ENCODE measurements around the gene TFAP2A.

The TFAP2A gene

DNA sequence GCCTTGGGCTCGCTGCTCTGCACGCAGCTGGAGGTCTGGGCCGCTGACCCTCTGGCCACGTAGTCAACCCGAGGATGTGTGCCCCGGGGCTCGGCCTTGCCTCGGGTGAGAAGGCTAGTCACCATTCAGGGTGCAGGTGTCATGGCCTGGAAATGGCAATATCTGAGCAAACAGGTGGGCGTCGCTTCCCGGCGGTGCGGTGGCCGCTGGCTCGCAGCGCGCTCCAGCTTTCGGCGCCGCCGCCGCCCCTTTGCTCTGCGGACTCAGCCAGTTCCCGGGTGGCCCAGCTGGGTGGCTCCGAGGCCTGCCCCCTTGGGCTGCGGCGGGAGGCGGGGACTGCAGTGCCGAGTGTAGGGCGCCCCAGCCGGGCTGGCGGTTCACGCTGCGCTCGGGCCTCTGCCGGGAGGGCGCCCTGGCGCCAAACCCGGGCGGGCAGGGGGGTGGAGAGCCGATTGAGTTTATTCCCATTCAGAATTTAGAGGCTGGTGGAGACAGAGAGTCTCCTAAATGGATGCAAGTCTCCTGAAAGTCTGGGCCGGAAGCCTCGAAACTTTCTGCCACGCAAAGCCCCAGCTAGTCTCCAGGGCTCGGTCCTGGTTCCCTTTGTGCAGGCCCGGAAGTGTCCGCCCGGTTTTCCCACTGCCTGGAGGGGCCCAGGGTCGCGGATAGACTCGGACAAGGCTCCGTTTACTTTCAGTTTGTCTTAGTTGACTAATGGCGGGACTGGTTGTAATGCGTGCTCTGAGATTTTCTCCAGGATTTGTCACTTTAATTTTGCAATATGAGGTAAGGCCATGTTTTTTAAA, 11.3 kb upstream of the TFAP2A start:
- no peak for DNase-seq

DNA sequence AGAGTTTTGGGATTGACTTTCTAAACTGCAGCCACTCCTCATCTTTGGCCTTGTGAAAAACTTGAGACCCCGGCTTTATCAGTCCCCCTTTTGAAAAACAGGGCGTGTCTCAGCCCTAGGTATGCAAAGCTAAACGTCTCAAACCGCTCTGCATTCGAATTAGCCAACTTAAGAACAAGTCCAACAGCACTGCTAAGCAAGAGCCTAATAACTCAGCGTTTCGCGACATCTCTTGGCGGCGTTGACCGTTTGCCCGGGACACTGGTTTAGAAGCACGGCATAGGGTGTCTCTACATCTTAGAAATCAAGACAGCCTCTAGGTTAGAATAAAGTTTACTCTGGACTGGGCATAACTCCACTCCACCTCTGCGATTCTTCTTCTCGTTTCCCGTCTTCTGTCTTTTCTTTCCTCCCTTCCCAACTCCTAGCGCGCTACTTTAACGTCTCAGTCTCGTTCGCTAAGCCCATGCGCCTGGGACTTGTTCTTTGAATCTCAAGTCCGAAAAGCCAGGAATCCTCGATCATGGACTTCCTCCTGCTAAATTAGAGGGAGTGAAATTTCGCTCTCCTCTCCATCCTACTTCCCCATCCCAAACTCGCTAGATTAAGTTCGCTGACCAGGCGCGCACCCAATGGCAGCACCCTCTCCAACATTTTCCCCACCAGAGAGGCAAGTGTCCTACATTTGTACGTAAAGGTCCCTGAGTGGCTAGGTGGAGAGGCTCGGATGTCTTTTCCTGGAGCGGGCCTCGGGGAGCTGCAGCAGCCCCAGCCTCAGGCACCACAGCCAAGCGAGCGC, 10.5 kb upstream of the TFAP2A start:
- no peak for DNase-seq

DNA sequence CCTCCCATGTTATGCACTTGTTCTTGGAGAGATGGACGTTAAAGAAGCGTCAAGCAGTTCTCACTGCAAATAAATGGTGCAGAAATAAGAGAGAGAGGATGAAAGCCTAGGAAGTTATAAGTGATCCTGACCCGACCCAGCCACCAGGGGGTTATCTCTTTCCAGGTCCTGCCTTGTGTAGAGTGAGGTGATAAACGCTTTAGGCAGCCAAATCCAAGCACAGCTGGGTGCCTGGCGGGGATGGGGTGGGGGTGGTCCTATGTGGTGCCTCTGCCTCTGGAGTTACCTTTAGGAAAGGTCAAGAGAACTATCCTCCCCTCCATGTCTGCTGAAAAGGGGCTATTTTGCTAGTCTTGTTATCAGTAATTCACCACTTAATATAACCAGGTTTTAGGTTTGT, 9.2 kb upstream of the TFAP2A start:
- no peak for DNase-seq

DNA sequence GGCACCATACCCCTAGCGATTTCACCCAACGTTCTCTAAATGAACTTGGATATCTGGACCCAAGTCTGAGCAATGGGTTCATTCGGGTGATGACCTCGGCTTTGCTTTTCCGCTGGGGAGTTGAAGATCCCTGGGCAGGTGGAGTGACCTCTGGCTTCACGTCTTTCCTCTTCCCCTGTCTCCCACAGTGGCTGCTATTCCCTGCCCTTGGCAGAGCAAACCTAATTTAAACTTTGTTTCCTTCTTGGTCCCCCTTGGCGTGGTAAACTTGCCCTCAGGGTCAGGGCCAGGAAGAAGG, 7.8 kb upstream of the TFAP2A start:
- no peak for DNase-seq

DNA sequence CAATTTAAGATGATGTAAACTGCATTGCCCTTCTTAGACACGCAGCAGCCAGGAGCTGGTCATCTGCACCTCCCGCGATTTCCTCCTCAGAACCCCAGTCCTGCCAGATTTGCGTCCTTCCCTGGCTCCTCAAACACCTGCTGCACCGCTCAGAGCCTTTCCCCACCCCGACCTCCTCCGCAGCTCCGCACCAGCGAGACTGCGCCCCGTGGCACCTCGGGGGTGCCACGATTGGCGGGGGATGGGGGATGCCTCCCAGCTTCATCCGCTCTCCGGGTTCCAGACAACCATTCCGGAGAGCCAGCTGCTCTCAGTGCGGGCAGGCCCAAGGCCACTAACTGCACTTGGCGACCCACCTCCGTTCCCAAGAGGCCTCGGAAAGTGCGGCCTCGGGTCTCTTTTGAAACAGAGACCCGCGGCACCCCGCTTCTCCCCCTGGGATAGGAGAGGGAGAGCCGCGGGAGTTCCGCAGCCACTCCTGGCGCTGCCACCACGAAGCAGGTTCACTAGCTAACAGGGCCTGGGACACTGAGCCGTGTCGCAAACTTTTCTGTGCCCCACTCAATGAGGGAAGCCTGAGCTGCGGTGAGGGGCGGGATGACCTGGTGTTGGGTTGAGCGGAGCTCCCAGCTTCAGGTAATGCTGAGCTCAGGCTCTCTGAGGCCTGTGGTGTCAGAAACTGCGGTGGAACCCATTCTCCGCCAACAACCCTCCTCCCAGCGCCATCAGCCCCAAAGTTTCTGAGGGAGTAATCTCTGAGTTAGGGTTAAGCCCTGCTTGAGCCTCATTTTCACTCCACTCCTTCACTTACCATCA, 7.3 kb upstream of the TFAP2A start:
- DNase-seq: no peak

DNA sequence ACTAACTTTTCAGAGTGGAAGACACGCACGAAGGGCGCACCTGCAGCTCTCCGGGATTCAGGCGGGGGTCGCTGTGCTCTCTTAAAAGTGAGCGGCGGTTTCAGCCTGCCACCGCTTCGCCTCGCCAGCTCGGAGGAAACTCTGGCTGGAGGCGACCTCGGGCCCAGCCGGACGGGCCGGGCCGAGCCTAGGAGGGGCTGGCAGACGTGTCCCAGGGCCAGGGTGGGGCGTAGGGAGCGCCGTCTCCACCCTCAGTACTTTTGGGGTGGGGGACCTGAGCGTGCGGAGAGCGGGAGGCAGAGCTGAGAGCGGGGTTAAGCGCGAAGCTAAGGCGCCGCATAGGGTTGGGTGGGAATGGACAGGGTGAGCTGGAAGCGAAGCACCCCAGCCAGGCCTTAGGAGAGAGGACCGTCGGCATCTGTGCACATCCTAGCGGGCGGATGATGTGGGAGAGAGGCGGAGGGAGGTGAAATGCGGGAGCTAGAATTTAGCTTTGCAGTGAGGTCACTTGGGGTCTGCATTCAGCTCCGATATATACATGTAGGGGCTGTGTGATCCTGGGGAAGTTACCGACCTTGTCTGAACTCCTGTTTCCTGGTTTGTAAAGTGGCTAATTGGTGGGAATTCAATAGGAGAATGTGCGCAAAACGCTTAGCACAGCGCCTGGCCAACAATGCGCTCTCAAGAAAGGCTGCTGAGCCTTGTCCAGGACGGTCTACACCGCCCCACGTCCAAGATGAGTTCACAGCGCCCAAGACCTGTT, 6.5 kb upstream of the TFAP2A start:
- no peak for DNase-seq

DNA sequence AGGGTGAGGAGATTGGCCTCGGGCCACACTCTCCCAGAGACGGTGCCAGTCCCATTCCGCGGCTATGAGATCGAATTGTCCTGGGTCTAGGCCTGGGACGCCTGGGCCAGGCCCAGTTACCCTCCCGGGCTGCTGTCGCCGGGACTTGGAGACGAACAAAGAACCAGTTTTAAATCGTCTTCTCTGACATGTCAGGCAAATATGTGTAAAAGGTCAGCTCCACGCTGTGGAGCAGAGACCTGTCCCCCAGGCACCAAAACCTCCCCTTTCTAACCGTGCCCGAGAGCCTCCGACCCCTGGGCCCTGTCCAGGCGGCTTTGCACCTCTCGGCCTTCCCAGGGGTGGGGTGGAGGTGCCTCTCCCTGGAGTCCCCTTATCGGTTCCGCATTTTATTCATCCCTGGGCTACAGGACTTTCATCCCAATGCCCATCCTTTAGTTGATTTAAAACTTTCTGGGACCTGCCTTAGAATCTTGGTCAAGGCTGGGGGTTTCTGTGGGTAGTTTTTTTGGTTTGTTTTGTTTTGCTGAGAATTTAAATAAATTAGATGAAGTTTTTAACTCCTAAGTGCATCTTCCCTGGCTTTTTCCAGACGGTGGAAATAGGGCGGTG, 5.8 kb upstream of the TFAP2A start:
- no peak for DNase-seq

DNA sequence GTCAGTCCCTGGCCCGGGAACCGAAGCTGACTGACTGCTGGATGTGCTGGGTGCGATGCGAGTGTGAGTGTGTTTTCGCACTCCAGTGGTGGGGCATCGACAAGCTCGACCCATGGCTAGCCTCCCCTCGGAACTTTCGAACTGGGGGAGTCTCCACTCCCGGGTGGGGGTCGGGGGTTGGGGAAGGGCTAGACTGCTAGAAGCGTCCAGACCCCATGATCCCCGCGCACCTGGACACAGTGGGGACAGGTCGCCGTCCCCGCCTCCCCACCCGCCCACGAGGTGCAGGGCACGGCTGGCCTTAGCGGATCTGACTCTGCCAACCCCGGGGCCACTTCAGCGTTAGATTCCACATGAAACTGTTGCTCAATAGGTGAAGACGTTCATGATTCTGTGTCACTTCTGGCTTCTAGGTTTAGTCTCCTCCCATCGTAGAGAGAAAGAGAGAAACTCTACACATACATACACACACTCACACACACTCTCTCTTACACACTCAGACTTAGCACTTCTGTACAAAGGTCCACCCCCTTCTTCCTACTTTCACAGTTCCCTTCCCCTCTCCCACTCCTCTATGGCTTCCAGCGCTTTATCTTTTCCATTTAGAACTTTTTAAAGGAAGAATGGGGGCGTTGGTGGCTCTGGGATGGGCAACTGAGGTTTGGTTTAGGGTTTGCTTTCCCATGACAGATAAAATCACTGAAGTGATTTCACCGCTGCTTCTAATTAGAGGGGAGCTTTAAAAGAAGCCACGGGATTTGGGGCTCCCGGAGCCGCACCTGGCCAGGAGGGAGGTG, 5.1 kb upstream of the TFAP2A start:
- no peak for DNase-seq

DNA sequence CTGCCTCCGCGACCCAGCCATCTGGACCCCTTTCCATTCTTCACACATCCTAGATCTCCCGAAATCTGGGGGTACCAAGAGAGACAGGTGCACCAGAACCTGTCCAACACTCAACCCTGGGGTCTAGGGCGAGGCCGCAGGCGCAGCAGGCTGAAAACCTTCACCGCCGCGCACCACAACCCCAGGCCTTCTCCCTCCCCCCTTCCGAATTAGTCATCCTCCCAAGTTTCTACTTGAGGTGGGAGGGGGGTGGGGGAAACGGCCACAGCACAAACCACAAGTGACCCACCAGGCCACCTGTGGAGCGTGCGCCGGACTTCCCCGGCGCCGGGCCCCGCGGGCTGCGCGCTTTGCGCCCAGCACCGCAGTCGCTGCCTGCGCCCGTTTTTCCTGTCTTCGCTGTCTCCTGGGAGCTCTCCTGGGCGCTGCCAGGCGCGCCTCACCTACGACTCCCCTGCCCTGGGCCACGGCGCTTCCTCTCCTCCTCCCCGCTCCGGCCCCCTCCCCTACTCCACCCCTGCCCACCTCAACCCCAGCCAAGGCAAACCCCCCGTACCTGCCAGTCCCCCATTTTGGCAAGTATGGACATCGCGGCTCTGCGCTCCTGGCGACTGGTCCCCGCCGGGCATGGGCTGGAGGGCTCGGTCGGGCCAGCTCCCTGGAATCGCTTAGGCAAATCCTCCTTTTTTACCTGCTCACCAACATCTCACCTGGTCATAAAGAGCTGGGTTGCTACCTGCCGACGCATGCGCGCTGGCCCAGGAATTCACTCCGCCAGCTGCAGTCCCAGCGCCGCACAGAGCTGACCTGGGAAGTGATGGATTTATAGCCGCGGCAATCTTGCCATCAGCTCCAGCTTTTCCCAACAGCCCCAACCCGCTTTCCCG, 4.2 kb upstream of the TFAP2A start:
- DNase-seq: no peak

DNA sequence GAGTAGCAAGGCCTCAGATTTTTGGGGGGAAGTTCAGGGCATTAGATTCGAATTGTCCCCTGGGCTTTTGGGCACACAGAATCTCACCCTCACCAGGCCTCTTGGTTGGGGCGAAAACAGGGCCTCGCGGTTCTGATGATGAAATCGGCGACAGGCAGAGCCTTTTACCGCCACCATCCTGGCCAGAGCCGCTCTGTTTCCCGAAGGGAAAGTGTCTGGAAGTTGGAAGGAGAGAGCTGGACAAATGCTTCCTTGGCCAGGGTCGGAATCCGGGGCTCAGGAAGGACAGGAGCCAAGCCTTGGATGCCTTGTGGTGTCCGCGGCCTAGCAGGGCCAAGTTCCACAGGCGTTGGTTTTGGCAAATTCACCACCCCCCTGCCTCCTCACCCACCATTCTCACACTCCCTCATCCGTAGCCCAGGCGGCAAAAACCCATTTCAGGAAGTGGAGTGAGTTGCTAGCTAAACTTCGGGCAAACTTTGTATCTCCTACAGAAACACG, 3.5 kb upstream of the TFAP2A start:
- DNase-seq: no peak

DNA sequence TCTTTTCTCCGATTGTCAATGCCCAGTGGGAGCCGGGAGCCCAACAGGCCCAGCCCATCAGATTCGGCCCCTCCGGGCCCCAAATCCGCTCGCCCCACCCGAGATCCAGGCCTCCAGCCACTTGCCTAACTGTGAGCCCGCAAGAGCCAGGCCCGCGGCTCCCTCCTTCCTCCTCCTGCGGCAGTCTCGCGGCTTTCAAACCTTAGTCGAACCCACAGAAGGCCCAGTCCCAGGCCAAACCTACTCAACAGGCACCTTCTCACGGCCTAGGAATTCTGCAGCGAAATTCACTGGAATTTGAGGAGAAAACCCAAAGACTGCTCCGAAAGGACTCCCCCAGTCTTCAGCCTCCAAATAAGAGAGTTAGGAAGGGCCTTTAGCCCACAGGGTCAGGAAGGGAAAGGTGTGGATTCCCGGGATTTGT, 2.8 kb upstream of the TFAP2A start:
- DNase-seq: no peak

DNA sequence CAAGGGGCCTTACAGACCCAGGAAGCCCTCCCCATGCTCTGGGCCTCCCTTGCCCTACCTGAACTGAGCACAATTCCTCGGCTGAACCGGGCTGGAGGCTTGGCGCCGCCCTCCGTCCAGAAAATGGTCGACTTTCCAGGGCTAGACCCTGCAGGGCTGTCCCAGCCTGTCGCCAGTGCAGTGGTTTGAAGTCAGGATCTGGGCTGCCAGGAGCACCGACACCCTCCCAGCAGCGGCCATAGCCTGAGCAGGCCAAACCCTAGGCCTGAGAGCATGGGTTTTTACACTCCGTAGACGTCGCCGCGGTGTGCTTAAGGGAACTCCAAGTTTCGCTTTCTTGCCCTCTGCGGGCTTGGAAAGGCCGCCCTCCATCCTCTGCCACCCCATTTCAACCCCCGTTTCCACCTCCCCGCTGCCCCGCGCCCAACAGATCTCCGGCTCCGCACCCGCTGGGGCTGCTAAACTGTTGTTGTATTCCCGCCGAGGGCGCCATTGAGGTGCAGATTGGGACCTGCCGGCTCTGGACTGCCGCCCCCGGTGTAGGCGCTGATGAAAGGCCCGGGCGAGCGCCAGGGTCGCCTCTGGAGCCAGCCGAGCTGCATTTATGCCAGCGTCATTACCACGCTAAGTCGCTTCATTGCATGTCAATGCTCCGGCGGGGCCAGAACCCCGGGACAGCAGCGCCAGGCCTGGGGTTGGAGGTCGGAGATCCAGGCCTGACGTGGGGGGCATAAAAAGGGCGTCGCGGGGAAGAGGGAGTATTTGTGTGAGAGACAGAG, 2.2 kb upstream of the TFAP2A start:
- no peak for DNase-seq

DNA sequence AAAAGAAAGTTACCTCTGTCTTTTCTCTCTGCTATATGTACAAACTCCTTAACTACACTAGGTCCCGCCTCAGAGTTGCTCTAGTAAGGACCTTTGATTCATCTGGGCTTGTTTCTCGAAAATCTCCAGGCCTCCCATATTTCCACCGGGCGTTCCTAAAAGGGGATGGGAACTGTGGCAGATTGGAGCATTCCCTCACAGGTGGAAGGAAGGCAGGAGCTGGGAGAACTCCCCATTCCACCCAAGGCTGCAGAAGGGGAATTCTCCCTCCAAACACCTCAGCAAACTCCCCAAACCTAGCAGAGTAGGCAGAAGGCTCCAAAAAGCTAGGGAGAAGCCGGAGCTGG, 1.6 kb upstream of the TFAP2A start:
- no peak for DNase-seq

DNA sequence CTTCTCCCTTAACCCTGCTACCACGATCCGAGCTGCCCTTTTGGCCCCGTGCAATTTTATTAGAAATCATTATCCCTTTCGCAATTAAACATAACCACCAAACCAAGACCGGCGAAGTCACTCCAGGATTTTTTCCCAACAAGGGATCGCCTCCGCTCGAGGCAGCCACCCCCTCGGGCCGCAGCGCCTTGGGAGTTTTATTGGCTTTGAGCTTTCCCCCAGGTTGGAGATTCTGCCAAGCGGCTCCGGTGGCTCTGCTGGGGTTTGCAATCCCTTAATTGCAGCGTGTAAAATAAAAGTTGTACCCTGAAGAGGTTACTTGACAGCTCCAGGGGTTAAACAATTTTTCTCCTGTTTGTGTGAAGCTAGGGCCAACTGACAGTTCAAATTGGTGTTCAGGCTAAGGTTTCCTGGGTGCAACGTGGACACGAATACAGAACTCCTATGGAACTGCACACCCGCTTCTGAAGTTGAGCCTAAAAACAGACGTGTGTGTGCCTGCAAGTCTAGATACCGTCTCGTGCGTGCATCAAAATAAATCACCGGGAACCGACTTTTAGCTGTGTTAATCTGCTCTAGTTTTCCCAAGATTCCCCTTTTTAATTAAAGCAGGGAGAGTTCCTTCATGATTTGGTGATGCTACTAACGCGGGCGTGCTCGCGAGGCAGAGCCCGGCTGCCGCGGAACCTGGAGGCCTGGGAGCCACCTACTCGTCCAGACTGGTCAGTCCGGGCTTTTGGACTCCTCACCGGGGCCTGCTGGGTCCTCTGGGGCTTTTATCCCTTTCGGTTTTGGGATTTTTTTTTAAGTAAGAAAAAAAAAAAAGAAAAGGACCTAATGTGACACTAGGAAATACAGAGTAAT, 975 bp upstream of the TFAP2A start:
- DNase-seq: no peak

DNA sequence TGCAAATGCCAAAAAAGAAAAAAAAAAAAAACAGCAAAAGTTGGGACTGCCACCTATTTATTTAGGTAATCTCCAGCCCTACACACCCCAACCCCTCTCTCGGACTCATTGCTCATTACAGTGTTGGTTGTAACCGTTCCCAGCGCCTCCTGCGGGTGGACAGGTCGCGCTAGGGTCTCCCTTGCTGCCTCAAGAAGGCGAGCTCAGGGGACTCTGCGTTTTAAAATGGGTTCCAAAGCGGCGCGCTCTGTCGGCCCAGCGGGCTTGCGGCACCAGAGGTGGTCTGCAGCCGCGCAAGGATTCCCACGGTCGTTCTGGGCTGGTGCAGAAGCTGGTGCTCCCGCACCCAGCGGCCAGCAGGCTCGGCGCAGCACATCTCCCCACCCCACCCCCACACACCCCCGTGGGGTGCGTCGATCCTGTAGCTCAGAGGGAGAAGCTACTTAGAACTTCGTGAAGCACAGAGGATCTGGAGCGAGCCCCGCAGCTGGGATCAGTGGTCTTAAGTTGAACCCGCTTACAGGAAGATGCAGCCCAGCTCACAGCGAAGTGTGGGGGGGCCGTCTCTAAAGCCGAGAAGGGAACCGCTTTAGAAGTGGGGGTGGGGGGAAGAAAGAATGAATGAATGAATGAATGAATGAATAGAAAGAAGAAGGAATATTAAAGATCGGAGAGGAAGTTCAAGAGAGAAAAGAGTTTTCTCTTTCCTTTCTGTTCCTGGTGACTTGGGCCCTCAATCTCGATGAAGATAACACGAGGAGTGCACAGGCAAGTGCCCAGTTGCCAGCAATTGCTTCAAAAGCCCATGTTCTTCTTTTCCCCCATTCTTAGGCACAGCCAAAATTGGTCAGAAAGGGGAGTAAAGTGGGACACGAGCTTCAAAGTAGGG, 780 bp downstream of the TFAP2A start:
- DNase-seq: no peak

DNA sequence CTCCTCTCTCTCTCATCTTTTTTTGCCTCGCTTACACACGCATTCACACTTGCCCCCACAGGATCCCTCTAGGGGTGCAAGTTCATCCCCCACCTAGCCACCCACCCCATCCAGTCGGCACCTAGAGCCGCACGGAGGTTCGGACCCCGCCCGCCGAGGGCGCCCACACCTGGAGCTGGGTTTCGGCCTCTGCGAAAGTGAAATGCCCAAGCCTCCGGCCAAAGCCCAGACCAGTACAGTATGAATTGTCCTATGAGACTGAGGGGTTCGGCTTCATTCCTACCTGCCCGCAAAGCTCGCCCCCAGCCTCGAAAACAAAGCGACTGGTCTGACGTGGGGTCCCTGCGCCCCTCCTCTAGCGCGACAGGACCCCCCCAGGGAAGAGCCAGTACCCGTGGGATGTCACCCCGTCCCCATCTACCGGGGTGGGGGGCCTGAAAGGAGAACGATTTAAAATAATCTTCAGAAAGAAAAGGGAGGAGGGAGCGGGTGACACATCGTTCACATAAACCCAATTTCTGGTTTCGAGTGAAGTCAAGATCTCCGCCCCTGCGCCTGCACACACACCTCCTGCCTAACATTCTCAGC, 1.5 kb downstream of the TFAP2A start:
- no peak for DNase-seq

Measured in SHP77 treated with DMSO at 0.1 percent for 48 hours (cell line).